ENCODE results near the gene RDH12. TPM values are rescaled to one million over a fixed set of nuclear protein-coding genes. Genes with fewer than 3 reads are reported as not detected.

RDH12 gene
- total RNA-seq, 1 experiment from 2014 or later = not detected

GRCh38 chr14:67725171-67725570 is 23.5 kb downstream of the RDH12 start:
- CTCF ChIA-PET = no interaction called here
- no peak for DNase-seq
- POLR2A ChIA-PET (ENCODE audit: unreplicated experiment) = no interaction called here

GRCh38 chr14:67727361-67727760 is 25.7 kb downstream of the RDH12 start:
- Histone ChIP-seq H3K4me3 (no peak overlapping the region), H3K27me3 (ENCODE audit: insufficient read depth, low read depth) (no peaks in the 10 kb centered on the region; the same call in 1 of the 2 replicates), H3F3A (ENCODE audit: insufficient read depth, low read depth) (no peaks in the 10 kb centered on the region), H3K4me1 (replicated peaks; ENCODE audit: insufficient read depth) (0 out of 2 replicates have a peak, but pooled peaks cover 4% of the 10 kb centered on the region), H3K27ac (no peak overlapping the region), H3K9me2 (ENCODE audit: insufficient read depth) (no peaks in the 10 kb centered on the region), H2AFZ (no peak overlapping the region), H4K20me1 (ENCODE audit: insufficient read depth) (no peaks in the 10 kb centered on the region), H3K36me3 (ENCODE audit: low read depth) (no peaks in the 10 kb centered on the region), H3K4me2 (no peak overlapping the region), H3K9me3 (ENCODE audit: insufficient read depth, low read depth) (no peaks in the 10 kb centered on the region), H3K79me2 (ENCODE audit: low read depth) (no peaks in the 10 kb centered on the region)
- no TSS peak for BruUV-seq (replicated peaks)
- intact Hi-C loops (cut with micrococcal nuclease; ENCODE audit: unreplicated experiment) = no loop called here
- DNase-seq = no peak
- POLR2A ChIA-PET (ENCODE audit: unreplicated experiment) = no interaction called here
- no peak for TF ChIP-seq CTCF (conservative IDR thresholded peaks at IDR 0.05)
- TF ChIP-seq EZH2 (IDR thresholded peaks at IDR 0.05; ENCODE audit: low read depth) = no peak
- CTCF ChIA-PET = interaction anchor here (0.6 to 0.7 kb wide), 2 partner anchors 23 to 347 kb away, joined by 5 to 7 read pairs; no protein-coding TSS in a partner anchor

More at GRCh38 chr14:67725171-67725570, 23.5 kb downstream of the RDH12 start:
- Histone ChIP-seq H3K79me2 (ENCODE audit: low read depth) (no peaks in the 10 kb centered on the region), H3K27ac (no peak overlapping the region), H3F3A (ENCODE audit: insufficient read depth, low read depth) (no peaks in the 10 kb centered on the region), H3K4me3 (no peak overlapping the region), H3K4me2 (no peak overlapping the region), H3K9me3 (ENCODE audit: insufficient read depth, low read depth) (no peaks in the 10 kb centered on the region), H4K20me1 (ENCODE audit: insufficient read depth) (no peaks in the 10 kb centered on the region), H3K4me1 (replicated peaks; ENCODE audit: insufficient read depth) (0 out of 2 replicates have a peak, but pooled peaks cover 4% of the 10 kb centered on the region), H2AFZ (no peak overlapping the region), H3K27me3 (ENCODE audit: insufficient read depth, low read depth) (no peaks in the 10 kb centered on the region; the same call in 1 of the 2 replicates), H3K36me3 (ENCODE audit: low read depth) (no peaks in the 10 kb centered on the region), H3K9me2 (ENCODE audit: insufficient read depth) (no peaks in the 10 kb centered on the region)
- intact Hi-C loops (cut with micrococcal nuclease; ENCODE audit: unreplicated experiment) = no loop called here
- no TSS peak for BruUV-seq (replicated peaks)
- TF ChIP-seq CTCF (conservative IDR thresholded peaks at IDR 0.05) = no peak
- TF ChIP-seq EZH2 (IDR thresholded peaks at IDR 0.05; ENCODE audit: low read depth) = no peak

- Histone ChIP-seq H3F3A (ENCODE audit: insufficient read depth, low read depth) (no peaks in the 10 kb centered on the region), H2AFZ (no peak overlapping the region), H3K9me2 (ENCODE audit: insufficient read depth) (no peaks in the 10 kb centered on the region), H3K79me2 (ENCODE audit: low read depth) (no peaks in the 10 kb centered on the region), H4K20me1 (ENCODE audit: insufficient read depth) (no peaks in the 10 kb centered on the region), H3K27me3 (ENCODE audit: insufficient read depth, low read depth) (no peaks in the 10 kb centered on the region; the same call in 1 of the 2 replicates), H3K4me2 (no peak overlapping the region), H3K9me3 (ENCODE audit: insufficient read depth, low read depth) (no peaks in the 10 kb centered on the region), H3K27ac (no peak overlapping the region), H3K36me3 (ENCODE audit: low read depth) (no peaks in the 10 kb centered on the region), H3K4me3 (no peak overlapping the region), H3K4me1 (replicated peaks; ENCODE audit: insufficient read depth) (0 out of 2 replicates have a peak, but pooled peaks cover 4% of the 10 kb centered on the region)
- ChIA-PET CTCF (no interaction called here), POLR2A (ENCODE audit: unreplicated experiment) (no interaction called here)
- BruUV-seq (replicated peaks) = no TSS peak
- TF ChIP-seq CTCF (conservative IDR thresholded peaks at IDR 0.05) (no peak), EZH2 (IDR thresholded peaks at IDR 0.05; ENCODE audit: low read depth) (no peak)
- no peak for DNase-seq
- intact Hi-C loops (cut with micrococcal nuclease; ENCODE audit: unreplicated experiment) = no loop called here
Observed at GRCh38 chr14:67728258-67728657, 26.6 kb downstream of the RDH12 start.

Measured in PC-9 (cell line).